NCI-H69 (cell line): ENCODE data around the gene POLR2A.
A peak's percentile ranks its signal among the peaks of the same experiment; 100 is the strongest.

Experiments
- DNase-seq: peaks from one replicate; lab custom pipeline; 2025; lab: John Stamatoyannopoulos, UW

The POLR2A gene

GRCh38 chr17:7484067-7484918 is at the start of gene POLR2A:
POLR2A (plus strand) TSS chr17:7484366.
- peak; percentile 95 for DNase-seq

DNA sequence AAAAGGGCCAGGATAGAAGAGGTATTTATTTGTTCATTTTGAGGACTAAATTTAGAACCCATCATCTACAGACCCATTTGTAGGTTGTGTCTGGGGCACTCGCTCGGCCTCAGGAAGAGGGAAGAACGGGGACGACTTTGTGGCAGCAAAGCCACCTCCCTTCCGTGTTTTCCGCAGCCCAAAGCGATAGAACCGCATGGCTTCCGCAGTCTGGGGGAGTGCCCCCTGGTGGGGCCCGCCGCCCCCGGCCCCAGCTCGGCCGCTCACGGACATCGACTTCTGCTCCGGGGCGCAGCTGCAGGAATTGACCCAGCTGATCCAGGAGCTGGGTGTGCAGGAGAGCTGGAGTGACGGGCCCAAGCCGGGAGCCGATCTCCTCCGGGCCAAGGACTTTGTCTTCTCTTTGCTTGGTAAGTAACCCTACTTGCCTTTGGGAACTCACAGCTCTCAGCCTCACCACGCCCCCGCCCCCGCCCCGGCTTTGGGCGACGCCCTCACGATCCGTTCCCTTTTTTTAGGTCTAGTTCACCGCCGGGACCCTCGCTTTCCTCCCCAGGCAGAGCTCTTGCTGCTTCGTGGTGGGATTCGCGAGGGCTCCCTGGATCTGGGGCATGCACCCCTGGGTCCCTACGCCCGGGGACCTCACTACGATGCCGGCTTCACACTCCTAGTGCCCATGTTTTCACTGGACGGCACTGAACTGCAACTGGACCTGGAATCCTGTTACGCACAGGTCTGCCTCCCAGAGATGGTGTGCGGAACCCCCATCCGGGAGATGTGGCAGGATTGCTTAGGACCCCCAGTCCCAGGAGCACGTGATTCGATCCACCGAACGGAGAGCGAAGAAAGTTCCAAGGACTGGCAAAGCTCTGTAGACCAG is 48.2 kb upstream of the POLR2A start:
- DNase-seq: peak; percentile 19

DNA sequence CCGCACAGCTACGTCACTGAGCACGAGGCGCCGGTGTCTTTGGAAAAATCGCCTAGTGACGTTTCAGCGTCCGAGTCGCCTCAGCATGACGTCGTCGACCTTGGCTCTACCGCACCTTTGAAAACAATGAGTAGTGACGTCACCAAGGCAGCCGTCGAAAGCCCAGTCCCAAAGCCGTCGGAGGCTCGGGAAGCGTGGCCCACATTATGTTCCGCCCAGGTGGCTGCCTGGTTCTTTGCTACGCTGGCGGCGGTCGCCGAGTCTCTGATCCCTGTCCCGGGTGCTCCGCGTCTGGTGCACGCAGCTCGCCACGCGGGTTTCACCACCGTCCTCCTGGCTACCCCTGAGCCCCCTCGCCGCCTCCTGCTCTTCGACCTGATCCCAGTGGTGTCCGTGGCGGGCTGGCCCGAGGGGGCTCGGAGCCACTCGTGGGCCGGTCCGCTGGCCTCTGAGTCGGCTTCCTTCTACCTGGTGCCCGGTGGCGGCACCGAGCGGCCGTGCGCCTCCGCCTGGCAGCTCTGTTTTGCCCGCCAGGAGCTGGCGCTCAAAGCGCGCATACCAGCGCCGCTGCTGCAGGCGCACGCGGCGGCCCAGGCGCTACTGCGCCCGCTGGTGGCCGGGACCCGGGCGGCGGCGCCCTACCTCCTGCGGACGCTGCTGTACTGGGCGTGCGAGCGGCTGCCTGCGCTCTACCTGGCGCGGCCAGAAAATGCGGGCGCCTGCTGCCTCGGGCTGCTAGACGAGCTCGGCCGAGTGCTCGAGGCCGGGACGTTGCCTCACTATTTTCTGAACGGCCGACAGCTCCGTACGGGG is 47.4 kb upstream of the POLR2A start:
- DNase-seq: peak; percentile 86

DNA sequence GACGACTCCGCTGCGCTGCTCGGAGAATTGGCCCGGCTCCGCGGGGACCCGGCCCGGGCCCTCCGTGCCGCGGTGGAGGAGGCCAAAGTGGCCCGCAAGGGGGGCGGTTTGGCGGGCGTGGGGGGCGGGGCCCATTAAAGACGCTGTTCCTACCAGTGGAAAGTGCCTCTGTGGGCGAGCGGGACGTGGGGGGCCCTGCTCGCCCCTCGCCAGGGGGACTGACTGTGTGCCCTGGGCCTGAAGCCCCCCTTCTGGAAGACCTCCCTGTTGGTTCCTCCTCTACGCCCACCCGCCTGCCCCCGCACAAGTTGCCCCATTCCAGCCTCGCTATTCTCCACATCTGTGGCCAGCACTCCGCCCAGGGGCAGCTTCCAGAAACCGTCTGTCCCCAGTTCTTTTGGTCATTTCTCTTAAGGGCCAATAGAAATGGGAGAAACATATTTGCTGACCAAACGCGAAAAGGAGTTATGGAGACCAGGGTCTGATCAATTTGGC is 46.8 kb upstream of the POLR2A start:
- DNase-seq: no peak

DNA sequence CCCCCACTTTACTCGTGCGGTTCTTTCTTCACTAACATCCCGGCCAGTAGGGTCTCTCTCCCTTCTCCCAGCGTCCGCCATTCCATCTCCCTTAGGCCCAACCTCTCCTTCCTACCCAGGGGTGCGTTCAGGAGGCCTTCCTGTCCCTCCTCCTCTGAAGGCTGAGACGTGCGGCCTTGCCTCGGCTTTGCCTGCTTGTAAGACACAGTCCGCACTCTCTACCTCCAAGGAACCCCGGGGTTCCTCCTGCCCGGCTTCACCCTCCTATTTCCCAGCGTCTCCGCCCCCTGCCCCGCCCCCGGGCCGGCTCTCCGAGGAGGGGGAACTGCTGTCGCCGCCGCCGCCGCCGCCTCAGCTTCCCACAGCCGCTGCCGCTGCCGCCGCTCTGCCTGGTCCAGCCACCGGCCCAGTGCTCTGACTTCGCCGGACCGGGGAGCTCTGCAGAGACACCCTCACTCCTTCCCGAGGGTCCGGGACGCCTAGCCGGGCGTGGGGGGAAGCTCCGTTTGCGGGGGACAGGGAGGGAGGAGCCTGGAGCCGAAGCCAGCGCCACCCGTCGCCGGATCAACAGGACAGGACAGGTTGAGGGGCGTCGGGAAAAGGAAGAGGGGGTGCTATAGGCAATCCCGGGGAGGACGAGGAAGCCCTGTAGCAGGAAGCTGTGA is 46.1 kb upstream of the POLR2A start:
- DNase-seq: peak; percentile 59

DNA sequence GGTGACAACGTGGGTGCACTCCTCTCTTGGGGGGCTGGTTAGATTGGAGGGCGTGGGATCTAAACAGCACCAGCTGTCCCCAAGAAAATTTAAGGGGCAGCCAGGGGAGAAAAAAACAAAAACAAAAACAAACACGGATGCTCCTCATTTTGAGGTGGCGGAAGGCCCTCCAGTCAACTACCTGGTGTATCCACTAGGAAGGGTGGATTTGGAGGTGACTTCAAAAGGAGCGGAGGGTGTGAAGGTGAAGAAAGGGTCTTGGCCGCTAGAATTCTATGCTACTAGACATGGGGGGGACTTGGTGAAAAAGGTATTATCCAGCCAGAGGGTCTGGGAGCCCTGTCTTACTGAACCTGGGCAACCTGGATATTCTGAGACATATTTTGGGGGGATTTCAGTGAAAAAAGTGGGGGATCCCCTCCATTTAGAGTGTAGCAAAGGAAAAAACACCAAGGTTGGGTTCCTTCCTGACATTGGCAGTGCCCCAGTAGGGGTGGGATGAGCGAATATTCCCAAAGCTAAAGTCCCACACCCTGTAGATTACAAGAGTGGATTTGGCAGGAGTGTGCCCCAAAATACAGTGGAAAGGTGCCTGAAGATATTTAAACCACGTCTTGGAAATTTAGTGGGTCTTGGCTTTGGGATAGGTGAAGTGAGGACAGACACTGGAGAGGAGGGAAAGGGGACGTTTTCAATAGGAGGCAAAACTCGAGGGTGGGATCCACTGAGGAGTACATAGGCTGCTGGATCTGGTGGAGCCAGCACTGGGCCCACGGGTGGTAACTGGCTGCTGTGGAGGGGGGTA is 45.3 kb upstream of the POLR2A start:
- DNase-seq: no peak

GRCh38 chr17:7439462-7440112 is 44.6 kb upstream of the POLR2A start, which contains the start of gene FGF11:
FGF11 (plus strand) TSS chr17:7439512; CDS start chr17:7439621, 109 bp downstream.
- DNase-seq: no peak

GRCh38 chr17:7440113-7440833 is 43.9 kb upstream of the POLR2A start:
- DNase-seq: peak; percentile 59

DNA sequence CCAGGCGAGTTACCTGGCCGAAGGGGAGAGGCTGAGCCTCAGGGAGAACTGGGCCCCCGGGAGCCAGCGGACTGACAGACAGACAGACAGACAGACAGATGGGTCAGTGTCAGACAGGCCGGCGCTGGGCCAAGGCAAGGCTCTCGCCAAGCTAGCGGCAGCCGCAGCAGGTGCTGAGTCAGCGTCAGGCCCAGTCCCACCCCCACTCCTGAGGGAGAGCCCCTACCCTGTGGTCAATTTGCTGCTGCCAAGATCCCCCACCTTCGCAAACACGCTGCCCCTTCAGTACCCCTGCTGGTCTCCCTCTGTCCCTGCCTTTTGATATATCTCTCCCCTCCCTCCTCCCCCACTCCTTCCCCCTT is 43.4 kb upstream of the POLR2A start:
- peak; percentile 59 for DNase-seq

DNA sequence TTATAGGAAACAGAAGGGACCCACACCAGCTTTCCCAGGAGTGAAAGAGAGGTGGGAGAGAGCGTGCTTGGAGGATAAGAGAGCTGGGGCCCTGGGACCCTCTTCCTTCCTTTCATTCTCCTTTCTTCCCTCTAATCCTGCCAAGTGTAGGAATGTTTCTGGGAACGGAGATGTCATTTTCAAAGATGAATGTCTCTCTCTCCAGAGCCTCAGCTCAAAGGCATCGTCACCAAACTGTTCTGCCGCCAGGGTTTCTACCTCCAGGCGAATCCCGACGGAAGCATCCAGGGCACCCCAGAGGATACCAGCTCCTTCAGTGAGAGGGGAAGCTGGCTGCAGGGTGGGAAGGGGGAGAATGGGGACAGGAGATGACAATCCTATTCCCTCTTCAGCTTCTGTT is 42.9 kb upstream of the POLR2A start:
- no peak for DNase-seq

- no peak for DNase-seq
These were observed 42.0 kb upstream of the POLR2A start for GRCh38 chr17:7442142-7442541.

DNA sequence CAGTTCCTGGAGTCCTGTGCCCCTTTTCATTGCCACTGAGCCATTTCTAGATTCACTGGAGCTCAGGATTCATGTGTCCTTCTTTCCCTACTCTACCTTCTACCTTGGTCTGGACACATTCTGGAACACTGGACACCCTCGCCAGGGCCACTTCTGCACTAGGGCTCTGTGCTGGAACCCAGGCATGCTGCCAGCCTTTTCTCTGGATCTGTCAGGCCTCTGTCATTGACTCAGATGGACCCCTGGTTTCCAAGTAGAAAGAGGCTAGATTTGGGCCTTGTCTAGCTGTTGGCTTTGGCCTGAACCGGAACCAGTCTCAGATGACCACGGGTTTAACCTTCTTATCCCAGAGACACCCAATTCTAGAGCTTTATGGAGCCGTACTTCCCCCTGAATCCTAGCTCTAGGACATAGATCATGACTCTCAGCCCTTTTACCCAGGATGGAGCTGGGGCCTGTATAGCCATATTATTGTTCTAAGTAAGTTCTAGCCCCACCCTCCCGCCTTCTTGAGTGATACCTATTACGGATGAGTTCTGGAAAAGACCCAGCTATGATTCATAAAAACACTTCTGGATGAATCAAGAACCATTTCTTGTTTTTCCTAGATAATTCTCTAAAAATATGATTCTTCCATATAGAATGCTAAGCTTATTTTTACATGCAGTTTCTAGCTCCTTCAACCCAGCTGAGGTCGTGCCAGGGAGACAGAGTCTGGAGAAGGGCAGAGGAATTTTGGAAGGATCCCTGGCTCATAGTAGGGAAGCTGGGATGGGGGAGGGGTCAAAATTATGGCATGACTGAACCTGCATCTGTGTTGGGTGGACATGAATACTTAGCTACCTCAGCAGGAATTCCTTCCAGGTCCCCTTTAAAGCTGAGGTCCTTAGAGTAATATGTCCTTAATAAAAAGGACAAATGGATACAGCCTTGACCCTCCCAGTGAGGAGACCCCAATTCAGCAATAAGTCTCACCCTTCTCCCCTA is 40.4 kb upstream of the POLR2A start:
- DNase-seq: no peak

- no peak for DNase-seq
These were observed 39.2 kb upstream of the POLR2A start, which contains the start of gene CHRNB1 for GRCh38 chr17:7444682-7445618. CHRNB1 (plus strand) TSS chr17:7445061; CDS start chr17:7445128, 67 bp downstream.

GRCh38 chr17:7445619-7445968 is 38.6 kb upstream of the POLR2A start:
- peak; percentile 9 for DNase-seq

DNA sequence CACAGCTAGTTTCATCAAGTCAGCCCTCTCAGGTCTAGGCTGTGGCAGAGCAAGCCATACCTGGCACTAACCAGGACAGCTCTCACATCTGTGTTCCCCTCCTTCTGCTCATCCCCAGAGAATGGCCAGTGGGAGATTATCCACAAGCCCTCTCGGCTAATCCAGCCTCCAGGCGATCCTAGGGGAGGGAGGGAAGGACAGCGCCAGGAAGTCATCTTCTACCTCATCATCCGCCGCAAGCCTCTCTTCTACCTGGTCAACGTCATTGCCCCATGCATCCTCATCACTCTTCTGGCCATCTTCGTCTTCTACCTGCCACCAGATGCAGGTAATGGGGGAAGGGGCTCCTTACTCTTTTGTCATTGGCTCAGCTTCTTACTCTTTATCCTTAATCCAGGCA is 35.7 kb upstream of the POLR2A start:
- DNase-seq: no peak

DNA sequence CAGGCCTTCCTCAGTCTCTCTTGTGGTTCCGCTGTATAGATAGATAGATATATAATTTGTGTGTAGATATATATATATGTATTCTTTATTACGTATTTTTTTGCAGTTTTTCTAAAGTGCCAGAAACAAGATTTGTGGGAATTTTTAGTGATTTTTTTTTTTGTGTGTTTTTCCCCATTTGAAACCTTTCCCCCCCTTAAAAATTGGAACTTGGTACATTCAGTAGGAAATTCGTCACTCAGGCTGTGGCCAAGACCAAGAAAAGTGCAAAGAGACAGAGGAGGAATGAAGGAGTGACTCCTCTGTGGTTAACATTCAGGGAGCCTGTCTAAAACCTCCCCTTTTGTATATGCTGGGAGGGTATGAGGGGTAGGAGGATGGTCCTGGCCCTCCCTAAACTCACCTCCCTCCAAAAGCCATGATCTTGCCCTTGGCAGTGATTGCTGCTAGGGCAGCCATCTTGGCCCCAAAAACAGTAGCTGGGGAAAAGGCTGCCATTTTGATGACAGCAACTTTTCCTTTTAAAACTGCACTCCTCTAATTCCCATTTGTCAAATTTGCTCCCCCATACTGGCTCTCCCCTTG is 24.1 kb upstream of the POLR2A start:
- DNase-seq: no peak
